AG09309 (cell line): ENCODE measurements around the gene RGS3.
A peak's percentile ranks its signal among the peaks of the same experiment; 100 is the strongest.
"Not testable (repeated sequence)": the region's sequence is repeated elsewhere in the genome, so short reads cannot be mapped to it uniquely, and the experiment has no call there.

ENCODE experiments used
- DNase-seq: peaks from one replicate; pipeline ENCODE4 v3.0.0-alpha.2; 2010; ENCODE audit warnings: low read depth
- H3K4me3 ChIP-seq: 2 replicates; pipeline ENCODE4 v1.5.1; 2011; ENCODE audit warnings: mild to moderate bottlenecking, low read depth, low read length, moderate library complexity; ENCODE audit not compliant: control insufficient read depth
- CTCF ChIP-seq: IDR thresholded peaks from 2 replicates; pipeline ENCODE4 v1.5.1; 2011; ENCODE audit warnings: mild to moderate bottlenecking, low read depth, low read length, inconsistent platforms; ENCODE audit not compliant: insufficient read depth, control insufficient read depth; ENCODE audit errors: missing control alignments

The RGS3 gene

DNA sequence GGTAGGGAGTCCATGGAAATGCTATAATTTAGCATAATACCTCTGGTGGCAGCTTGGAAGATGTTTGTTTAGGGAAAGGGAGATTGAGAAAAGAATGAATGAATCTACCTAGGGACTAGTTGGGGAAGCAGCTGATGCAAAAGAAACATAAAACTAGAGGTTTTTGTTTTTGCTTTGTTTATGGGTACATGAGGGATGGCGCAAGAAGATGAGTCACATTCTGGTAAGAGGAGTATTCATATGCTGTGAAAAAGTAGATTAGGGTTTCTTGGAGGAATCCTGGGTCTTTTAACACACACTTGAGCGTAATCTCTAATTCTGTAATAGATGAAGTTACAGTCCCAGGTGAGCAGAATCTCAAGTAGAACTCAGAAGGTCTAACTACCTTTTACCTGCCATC, 35.9 kb upstream of the RGS3 start:
- DNase-seq = no peak
- no peak overlapping the region for H3K4me3 ChIP-seq

DNA sequence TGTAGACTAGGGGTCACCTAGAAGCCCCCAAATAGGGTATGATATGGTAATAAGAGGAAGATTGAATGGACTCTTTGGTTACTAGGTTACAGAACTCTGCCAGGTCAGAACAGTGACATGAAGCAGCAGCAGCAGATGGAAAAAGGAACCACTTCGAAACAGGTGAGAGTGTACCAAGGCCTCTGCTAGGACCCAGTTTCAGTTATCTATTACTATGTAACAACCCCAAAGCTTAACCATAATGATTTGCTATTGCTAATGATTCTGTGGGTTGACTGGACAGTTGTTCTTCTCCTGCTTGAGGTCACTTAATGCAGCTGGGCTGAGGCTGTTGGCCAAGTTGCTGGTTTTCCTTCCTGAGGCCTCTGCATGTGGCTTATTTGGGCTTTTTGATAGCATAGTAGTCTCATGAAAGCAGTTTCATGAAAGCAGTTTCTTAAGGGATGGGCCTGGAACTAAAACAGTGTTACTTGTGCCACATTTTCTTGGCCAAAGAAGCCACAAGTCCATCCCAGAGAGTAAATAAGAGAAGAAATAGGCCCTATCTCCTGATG, 35.4 kb upstream of the RGS3 start:
- H3K4me3 ChIP-seq = no peak overlapping the region
- no peak for TF ChIP-seq CTCF
- no peak for DNase-seq

More for the DNA sequence above, 35.9 kb upstream of the RGS3 start:
- no peak for TF ChIP-seq CTCF

DNA sequence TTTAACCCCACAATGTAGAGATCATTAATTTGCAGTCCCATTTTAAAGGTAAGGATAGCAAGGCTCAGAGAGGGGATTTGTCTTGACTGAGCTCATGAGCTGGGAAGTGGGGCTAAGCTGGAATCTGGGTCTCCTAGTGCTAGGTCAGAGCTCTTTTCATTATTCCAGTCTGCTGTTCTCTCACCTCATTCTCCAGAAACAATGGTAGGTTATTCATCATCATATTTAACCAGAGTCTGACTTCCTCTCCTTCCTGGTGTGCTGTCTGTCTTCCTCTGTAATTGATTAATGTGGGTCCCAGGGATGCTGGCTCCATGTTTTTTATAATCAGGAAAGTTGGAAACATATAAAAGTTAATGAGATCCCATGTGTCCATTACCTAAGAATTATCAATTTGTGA, 32.3 kb upstream of the RGS3 start:
- no peak overlapping the region for H3K4me3 ChIP-seq
- no peak for DNase-seq
- no peak for TF ChIP-seq CTCF

DNA sequence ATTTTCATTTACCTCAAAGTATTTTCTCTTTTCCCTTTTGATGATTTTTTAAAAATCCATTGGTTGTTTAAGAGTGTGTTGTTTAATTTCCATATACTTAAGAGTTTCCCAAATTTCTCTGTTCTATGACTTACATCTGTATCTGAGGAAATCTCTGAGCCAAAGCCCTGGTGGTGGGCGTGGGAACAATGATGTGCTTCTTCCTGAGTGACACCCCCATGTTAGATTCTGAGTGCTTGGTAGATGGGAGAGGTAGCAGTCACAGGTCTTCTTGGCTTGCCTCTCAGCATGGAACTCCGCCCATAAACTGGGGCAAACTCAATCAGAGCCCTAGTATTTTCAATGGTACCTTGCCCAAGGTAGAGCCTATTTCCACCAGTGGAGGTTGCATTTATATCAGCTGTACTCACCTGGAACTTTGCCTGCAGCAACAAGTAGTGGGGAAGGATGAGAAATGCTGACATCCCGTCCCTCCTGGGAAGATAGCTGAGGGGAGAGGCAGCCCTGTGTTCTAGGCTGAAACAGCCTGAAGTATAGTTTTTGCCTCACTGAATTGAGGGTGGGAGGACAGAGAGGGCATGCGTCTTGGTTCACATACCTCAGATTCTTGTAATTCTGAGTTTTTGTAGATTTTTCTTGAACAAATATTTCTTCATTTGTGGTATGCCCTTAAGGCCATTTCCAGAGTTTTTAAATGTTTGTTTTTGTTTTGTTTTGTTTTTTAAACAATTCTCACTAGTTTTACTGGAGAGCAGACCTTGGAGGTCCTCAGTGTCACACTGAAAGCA, 26.6 kb upstream of the RGS3 start:
- H3K4me3 ChIP-seq = no peak overlapping the region
- no peak for TF ChIP-seq CTCF
- no peak for DNase-seq

GRCh38 chr9:113437716-113438115, 25.8 kb upstream of the RGS3 start:
- not testable (repeated sequence) for DNase-seq

GRCh38 chr9:113444736-113445135, 18.8 kb upstream of the RGS3 start:
- TF ChIP-seq CTCF = no peak
- no peak overlapping the region for H3K4me3 ChIP-seq
- no peak for DNase-seq

More at GRCh38 chr9:113437716-113438115, 25.8 kb upstream of the RGS3 start:
- H3K4me3 ChIP-seq = not testable (repeated sequence)

GRCh38 chr9:113446323-113446740, 17.2 kb upstream of the RGS3 start:
- no peak overlapping the region for H3K4me3 ChIP-seq
- TF ChIP-seq CTCF = peak; percentile 37
- no peak for DNase-seq
